ENCODE data around the gene CADPS.

Gene CADPS

DNA sequence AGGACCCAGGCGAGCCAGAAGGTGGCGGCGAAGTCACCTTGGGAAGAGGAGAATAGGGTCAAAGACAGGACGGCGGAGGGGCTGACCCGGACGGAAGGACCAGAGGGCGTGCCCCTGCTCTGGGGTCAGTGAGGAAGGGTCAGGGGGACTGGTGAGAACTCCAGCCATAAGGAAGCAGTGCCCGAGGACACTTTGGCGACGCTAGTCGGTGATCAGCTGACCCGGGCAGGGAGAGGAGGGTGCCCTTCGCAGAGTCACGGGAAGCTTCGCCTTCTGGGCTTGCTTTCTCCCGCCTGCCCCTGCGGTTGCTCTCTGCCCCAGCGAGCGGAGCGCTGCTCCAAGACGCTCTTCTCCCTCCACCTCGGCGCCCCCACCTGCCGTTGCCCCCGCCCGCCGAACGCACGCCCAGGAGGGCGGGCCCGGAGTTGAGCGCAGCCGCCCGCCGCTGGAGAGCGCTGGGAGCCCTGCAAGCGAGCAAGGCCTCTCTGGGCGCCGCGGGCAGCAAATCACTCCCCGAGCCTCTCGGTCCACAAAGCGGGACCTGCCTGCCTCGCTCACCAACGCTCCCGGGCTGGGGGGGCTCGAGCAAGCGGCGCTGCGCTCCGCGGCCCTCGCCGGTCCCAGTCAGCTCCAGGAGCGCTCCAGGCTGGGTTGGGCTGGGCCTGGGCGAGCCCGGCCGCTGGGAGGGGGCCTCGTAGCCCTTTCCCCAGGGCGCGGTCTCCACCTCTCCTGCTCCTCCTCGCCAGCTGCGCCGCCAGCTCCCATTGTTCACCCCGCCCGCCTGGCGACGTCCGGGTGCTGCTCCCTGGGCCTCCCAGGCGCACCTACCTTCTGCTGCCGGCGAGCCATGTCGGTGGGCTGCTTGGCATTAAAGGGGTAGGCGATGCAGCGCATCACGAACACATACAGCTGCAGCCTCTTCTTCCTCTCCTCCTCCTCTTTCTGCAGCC, 1.2 kb downstream of the CADPS start:
- no peak for DNase-seq (ENCODE audit: low spot score)

DNA sequence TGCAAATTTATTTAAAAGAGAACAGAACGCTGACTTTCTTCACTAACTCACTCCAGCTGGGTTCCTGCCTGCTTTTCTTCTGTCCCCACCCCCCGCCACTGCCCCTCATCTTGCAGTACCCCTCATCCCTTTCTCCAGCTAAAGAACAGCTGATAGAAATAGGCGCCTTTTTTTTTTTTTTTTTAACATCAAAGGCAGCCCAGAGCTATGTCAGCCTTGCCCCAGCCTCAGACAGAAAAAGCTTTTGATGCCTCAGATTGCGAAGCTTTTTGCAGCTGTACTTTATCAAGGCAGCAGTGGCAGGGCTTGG, 1.8 kb downstream of the CADPS start:
- no peak for DNase-seq (ENCODE audit: low spot score)

DNA sequence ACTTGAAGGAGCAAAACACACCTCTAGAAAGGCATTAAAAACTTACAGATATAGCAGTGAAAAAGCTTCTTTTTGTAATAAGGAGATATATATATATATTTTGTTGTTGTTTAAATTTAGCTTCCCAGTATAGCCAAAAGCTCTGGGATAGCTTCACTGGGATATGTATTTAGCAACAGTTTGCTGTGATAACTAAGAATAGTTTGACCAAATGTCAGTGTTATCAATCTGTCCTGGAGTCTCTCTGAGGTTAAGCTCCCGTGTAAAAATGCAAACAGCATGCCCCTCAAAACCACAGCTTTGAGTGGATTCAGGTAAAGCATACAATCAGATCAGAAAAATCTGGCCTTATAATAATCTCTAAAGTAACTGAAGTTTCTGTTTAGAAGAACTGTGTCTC, 2.9 kb downstream of the CADPS start:
- DNase-seq (ENCODE audit: low spot score) = no peak

DNA sequence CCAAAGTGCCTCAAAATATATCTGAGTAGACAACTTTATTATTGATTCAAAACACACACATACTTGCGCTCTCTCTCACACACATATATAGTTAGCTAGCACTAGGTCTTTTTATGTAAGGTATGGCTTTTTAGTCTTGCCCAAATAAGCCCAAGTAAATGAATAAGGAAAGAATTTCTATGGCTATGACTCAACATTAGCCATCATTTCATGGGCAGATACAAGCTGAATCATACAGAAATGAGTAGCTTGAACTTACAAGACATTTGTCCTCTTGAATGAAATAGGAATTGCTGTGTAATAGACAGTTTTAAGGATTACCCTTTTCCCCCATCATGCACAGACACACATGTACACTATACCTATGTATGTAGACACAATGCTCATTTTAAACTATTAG, 4.9 kb downstream of the CADPS start:
- DNase-seq (ENCODE audit: low spot score) = no peak

DNA sequence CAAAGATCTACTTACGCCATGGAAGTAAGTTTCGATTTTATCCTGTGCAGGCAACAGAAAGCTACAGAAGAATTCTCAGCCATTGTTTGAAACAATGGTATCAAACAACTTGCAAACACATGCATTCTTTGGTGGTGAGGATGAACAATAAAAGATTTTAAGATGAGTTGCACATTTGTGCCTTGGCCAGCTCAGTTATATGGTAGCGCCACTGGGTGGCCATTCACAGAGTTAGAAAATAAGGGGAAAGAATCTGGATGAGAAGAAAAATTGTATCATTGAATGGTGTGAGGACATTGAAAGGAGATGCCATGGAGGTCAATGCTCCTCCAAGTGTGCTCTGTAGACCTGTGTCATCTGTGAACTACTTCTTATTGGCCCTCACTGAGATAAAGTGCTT, 11.6 kb downstream of the CADPS start:
- no peak for DNase-seq (ENCODE audit: low spot score)

DNA sequence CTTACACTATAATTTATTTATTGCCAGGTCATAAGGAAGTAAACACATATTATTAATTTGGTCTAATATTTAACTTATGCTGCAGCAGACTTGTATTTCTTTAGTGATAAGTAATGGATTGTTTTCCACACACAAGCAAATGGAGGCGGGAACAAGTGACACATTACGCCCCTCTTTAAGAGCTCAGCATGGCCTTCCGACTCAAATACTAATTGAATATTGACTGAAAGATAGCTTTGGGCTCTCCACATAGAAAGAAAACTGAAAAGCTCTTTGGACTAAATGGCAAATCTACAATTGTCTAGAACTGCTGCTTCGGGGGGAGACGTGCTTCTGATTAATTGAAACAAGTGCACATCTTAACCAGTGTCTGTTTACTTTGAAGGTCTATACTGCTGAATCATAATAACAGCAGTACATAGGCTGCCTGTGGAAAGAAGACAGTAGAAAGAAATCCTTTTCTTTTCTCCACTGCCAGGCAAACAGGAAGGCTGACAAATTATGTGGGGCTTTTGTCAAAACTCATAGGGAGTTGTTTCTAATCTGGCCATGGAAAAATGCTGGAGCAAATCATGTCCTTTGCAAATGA, 15.9 kb downstream of the CADPS start:
- DNase-seq (ENCODE audit: low spot score) = no peak

DNA sequence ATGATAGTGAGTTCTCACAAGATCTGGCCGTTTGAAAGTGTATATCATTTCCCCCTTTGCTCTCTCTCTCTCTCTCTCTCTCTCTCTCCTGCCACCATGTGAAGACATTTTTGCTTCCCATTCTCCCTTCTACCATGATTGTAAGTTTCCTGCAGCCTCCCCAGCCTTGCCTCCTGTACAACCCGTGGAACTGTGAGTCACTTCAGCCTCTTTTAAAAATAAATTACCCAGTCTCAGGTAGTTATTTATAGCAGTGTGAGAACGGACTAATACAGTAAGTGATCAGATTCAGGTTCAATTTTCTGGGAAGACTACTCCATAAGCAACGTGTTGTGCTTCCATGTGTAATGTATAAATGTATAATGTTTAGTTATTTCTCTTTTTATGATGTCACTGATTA, 29.2 kb downstream of the CADPS start:
- no peak for DNase-seq (ENCODE audit: low spot score)

DNA sequence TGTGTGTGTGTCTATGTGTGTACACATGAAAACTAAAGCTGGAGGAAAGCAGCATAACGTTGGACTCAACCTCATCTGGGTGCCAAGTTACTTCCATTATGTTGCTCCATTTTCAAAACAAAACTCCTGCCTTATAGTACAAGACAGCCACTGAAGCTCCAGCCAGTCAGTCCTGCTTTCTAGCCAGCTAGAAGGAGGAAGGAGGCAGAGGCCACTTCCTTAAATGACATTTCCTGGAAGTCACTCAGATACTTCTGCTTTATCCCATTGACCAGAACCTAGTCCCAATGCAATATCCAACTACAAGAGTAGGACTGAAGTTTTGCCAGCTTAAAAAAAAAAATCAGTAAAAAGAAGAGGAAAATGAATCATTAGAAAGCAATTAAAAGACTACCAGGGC, 31.7 kb downstream of the CADPS start:
- no peak for DNase-seq (ENCODE audit: low spot score)

DNA sequence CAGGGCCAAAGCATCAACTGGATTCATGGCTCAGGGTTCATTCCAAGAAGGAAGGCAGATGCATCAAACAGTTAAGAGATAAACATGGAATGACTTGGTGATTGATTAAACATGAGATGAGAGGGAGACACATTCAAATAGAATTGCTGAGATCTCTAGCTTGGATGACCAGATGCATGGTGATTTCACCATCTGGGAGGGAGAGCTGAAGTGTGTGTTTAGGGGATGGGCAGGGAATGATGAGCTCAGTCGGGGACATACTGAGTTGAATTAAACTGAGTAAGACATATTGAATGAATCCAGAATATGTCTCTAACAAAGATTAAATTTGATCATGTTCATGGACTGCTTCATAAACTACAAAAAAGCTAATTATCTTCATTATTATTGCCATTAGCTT, 35.5 kb downstream of the CADPS start:
- no peak for DNase-seq (ENCODE audit: low spot score)

DNA sequence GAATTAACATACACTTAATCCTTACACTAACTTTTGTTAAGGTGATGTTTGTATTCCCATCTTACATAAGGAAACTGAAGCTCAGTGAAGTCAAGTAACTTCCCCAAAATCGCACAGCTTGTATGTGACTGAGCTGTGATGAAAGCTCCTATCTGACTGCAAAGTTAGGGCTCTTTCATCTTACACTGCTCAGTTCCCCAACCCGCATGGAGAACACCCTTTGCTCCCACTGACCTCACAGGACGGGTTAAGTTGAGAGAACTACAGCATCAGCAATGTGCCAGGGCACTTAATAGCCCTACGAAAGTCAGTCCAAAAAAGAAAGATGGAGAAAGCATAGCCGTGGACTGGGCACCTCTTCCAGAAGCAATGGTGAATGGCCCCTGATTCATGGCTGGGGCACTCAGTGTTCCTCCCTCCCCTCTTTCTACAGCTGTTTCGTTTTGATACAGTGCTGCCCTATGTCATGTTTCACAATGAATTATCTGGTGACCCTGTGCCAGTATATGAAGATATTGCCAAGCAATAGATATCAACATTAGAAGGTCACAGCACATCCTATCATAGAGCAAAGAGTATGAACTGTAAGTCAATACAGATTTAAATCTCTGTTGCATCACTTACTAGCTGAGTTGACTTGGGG, 38.0 kb downstream of the CADPS start:
- DNase-seq (ENCODE audit: low spot score) = no peak

DNA sequence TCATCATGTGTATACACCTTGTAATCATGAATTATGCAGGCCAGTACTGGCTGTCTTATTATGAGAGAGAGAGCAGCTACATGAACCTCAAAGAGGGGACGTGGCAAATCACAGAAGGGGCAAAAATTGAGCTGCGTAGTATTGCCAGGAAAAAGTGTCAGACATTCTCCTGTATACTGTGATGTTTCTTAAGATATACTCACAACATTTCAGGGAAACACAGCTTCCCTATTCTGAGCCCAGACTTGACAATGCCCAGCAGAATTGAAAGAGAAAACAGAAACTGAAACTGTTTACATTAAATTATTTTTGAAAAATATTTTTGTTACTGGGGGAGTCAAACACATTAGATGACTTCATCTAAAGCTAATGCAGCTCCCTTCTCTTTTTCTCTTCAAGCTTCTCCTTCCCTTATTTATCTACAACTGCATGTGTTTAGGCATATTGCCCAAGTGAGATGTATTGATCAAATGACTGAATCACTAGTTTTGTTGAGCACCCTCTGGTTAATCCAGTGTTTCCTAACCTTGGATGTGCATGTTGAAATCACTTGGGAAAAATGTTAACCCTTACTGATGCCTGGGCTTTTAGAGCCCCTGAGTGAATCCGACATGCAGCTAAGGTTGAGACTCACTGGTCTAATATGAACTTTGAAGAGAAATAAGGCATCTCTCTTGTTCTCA, 39.5 kb downstream of the CADPS start:
- DNase-seq (ENCODE audit: low spot score) = no peak

DNA sequence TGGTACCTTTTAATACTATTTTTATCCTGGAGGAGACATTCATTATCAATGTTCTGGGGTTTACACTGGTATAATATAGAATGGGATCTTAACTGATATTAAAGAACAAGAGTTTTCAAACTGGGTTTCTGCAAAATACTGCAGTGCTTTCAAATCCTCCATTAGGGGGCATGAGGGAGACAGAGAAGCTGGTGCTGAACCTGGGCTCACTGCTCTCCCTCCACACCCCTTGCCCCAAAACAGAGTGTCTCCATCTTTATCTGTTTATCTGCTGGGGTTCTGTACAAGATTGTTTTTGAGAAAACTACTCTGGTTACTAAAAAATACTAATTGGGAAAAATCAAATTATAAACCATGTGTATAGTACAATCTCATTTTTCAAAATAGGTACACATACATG, 41.7 kb downstream of the CADPS start:
- DNase-seq (ENCODE audit: low spot score) = no peak

DNA sequence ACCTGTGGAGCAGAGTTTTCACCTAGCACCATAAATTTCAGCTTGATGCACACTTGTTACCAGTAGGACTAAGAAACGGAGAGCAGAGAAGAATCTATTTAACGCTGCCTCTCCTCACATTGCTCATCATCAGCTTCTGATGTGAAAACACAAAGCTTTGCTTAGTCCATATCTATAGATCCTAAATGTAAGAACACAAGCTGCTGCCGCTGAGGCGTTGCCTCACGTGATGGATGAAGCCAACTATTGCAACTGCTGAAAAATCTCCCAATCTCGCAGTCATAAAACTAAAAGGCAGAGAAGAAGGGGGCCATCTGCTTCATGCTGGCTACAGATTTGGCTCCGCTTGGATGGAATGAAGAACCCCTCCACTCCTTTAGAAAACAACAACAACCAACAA, 42.7 kb downstream of the CADPS start:
- no peak for DNase-seq (ENCODE audit: low spot score)

DNA sequence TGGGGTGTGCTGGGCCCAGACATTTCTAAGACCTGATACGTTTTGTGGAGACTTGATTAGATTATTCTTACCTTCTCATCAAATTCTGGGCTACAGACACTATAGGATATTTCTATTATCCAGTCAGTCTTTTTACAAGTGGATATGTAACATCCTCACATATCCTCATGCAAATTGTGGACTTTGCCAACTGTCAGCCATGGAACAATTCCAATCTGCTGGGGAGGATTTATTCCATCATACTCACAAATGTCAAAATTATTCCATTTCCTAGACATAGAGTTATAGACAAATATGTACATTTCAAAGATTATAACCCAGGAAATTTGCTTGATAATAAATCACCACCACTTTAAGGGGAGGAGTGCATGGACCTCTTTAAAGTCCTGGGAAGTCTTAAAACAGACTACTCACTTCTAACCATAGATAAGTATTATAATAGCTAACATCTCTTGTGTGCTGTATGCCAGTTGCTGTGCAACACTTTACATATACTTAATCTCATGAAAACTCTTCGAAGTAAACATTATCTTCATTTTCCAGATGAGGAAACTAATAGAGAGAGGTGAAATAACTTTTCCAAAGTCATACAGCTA, 44.4 kb downstream of the CADPS start:
- no peak for DNase-seq (ENCODE audit: low spot score)

DNA sequence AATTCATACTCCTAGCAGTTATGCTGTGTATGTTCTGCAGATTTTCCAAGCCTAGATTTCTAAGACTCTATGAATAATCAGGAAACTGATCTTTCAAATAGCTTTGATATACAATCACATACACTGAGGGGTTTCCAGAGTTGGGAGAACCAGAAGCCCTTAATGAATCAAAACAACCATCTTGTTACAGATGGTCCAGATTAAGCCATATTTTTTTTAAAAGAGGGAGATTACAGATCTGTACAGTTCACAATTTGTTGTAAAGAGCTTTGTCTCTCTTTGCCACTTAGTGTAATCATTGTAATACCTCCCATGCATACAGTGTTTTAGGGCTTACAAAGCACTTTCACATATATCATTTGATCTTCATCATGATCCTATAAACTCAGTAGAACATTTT, 47.7 kb downstream of the CADPS start:
- DNase-seq (ENCODE audit: low spot score) = no peak

DNA sequence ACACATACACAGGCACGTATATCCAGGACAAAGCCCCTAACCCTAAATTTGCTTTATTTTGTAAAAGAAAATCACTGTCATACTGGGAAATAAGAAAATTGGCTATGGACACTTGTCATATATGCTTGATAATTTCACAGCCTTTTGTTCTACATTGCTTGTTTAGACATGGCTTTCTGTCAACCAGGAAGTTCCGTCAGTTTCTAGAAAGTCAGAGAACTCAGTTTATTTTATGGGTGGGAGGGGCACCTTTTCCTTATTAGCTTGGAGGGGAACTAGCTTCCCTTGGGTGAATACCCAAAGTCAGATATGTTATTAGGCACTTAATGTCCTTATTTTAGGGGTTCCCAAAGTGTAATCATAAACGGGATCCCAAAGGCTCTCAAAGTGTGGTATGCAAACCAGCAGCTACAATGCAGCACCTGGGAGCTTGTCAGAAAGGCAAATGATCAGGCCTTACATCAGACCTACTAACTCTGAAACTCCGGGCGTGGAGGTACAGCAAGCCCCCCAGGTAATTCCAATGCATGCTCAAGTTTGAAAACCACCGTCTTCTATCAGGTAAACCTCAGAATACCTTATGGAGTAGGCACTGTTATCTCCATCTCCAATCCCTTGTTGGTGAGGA, 50.1 kb downstream of the CADPS start:
- DNase-seq (ENCODE audit: low spot score) = no peak

DNA sequence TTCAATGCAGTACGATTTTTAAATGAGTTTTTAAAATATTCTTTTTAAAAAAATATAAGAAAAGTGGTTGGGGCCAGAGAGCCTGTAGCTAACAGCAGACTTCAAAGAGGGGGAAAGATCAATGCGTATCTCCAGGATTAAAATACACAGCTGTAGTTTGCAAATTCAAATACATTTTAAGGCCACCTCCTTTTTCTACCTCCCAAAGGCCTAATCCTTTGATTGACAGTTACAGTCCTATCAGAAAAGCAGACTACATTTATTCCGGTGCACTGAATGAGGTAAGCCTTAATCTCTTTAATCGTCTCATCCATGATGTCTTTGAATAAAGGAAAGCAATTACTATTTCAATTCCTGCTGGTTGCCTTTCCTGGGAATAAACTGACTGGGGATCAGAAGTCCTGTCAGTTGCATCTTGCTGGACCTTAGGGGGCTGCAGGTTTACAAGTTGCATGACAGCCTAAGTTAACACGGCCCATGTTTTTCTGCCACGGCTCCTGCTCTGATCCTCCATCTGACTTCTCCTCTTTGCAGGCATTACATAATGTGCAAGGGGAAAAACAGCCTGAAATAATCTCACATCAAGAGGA, 51.7 kb downstream of the CADPS start:
- no peak for DNase-seq (ENCODE audit: low spot score)

DNA sequence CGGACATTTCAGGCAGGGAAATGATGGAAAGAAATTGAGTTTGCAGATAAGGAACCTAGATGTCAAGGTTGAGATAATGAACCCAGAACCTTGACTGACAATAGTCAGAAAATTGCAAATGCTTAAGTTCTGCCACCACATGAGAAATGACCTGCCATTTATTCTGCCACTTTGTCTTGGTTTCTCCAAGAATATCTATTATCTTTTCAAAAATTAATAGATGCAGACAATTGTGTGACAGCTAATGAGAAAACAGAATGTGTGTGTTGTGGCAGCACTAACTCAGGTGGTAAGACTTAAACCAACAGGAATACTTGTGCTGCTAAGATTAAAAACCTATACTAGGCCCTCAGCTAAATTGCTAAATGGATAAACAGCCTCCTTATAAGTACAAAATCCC, 52.3 kb downstream of the CADPS start:
- no peak for DNase-seq (ENCODE audit: low spot score)

DNA sequence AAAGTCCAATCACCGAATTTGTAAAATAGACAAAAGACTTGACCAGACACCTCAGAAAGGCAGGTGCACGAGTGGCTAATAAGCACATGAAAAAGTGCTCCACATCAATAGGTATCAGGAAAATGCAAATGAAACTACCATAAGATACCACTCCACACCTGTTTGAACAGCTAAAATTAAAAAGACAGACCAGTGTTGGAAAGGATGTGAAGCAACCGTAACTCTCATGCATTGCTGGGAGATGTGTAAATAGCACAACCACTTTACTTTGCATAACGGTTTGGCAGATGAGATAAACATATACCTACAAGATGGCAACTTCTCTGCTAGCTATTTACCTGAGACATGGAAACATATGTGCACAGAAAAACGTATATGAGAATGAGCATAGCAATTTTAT, 56.9 kb downstream of the CADPS start:
- DNase-seq (ENCODE audit: low spot score) = no peak

DNA sequence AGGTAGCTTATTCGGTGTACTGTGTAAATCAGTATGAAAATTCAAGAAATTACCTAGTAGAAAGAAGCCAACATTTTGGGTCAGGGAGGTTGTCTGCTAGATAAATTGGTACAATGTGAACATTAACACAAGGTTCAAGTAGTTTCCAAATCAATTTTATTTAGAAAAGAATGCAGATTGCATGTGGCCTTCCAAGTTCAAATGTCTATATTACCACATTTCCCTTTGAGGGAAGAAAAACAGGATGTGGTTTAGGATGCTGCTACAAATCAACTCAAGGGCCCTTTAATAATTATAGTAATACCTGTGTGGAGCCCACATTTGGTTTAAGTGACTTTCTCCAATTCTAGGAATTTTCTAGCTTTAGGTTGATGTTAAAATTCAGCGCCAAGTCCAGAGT, 57.5 kb downstream of the CADPS start:
- DNase-seq (ENCODE audit: low spot score) = no peak

DNA sequence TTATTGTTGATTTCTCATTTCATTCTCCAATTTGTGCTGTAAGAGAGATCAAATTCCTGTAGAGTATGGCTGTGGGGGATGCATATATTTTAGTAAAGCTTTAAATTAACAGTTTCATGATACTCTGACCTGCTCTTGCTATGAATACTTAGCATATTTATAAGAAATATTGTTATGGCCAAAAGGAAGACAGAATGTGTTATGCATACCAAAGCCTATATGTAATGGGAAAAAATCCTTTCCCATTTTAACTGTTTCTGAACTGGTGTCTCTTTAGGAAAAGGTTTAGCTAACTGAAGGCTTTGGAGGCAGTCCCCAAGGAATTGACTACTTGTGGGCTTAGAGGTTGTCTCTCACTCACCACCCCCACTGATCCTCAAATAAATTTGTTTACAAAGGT, 59.2 kb downstream of the CADPS start:
- DNase-seq (ENCODE audit: low spot score) = no peak

DNA sequence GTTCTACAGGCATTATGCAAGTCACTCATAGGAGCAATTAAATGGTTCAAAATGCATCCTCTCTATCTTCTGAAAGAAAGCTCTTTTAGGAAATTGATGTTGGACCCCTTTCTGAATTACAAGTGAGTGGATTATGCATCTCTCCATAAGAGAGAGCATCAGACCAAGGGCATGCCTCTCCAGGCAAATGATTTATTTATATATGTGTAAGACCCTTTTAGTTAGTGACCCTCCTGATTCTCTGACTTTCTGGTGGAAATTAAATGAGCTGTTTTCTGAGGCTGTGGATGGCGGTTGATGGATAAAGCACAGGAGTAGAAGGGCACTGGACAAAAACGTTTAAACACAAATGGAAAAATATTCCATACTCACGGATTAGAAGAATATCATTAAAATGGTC, 62.6 kb downstream of the CADPS start:
- no peak for DNase-seq (ENCODE audit: low spot score)
